Colon (tissue), 2 donors: ENCODE data around the gene HS6ST1.

ENCODE experiments used
- FAIRE-seq: peaks from 2 replicates; lab custom pipeline; 2012; peaks lifted over from hg19 to GRCh38; lab: Jason Lieb, UNC
- donor health status: control.
- donor health status: control.

The HS6ST1 gene

GRCh38 chr2:128348701-128349100 is 30.0 kb upstream of the HS6ST1 start:
- FAIRE-seq = no peak

- FAIRE-seq = no peak
These were observed 29.3 kb upstream of the HS6ST1 start for GRCh38 chr2:128347701-128348539.

GRCh38 chr2:128347171-128347558 is 28.5 kb upstream of the HS6ST1 start:
- FAIRE-seq = no peak

- no peak for FAIRE-seq
These were observed 27.9 kb upstream of the HS6ST1 start for GRCh38 chr2:128346291-128347170.

- no peak for FAIRE-seq
These were observed 26.9 kb upstream of the HS6ST1 start for GRCh38 chr2:128345436-128346165.

DNA sequence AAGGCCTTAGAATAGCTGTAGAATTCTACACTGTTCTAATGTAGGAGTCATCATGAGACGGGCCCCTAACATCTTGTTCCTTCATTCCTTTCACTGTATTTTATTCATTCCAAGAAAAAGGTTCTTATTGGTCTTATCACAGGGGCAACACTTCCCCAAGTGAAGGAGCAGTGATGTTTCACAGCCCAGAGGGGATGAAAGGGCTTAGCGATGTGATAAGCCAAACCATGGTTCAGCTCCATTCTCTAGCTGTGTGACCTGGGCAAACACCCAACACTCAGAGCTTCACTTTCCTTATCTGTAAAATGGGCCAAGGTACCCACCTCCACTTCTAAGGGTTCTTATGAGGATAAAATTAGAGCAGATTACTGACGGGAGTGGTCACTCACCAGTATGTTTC is 25.4 kb upstream of the HS6ST1 start:
- FAIRE-seq = no peak

DNA sequence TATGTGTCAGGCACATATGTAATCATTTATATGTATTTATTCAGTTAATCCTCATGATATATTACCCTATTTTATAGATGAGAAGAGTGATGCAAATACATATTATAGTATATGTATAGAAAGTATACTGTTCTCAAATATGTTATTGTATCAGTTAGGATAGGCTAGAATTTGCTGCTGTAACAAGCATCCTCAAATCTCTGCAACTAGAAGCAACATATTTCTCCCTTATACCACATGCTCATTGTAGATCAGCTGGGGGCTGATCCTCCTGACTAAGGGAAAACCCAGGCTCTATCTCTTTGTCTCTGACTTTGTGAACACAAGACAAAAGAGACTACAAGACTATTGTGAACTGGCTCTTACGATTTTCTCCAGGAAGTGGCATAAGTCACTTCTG is 24.8 kb upstream of the HS6ST1 start:
- no peak for FAIRE-seq

DNA sequence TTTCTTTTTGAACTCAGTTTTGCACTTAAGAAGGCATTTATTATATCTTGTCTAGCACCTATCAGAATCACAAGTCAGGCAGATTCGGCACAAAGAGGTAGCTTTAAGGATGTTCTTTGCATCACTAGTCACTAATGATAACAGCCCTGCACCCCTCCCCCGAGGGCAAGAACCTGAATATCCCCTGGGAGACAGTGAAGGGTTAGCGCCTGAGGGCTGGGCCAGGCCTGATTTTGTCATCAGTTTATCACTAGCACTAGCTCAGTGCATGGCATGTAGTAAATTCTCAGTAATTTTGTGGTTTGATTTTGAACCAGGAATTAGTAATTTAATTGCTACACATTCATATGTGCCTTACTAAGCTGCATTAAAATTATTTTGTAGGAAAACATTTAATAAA is 23.9 kb upstream of the HS6ST1 start:
- no peak for FAIRE-seq

- no peak for FAIRE-seq
These were observed 23.0 kb upstream of the HS6ST1 start for GRCh38 chr2:128341621-128342020.

DNA sequence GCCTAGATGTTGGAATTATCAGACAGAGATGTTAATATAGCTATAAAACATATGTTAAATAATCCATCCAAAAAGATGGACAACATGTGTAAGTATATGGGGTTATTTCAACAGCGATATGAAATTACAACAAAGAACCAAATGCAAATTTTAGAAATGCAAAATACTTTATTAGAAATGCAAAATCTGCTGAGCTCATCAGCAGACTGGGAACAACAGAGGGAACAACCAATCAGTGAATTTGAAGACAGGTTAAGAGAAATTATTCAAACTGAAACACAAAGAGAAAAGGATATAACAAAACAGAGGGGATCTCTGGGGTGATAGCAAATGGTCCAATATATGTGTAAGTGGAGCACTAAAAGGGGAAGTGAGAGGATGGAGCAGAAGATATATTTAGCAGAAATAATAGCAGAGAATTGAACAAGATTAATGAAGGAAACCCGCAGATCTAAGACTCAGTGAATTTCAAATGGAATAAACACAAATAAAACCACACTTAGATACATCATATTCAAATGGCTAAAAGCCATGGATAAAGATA is 13.5 kb upstream of the HS6ST1 start:
- no peak for FAIRE-seq

DNA sequence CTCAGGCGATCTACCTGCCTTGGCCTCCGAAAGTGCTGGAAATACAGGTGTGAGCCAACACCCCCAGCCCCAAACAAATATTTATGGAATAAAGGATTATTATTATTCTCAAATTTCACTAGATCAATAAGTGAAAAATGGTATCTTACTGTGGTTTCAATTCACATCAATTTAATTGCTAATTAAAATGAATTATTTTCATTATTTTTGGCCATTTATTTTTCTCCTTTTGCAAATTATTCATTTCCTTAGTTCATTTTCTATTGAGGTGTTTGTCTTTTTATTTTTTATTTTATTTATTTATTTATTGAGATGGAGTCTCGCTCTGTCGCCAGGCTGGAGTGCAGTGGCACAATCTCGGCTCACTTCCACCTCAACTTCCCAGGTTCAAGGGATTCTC is 11.9 kb upstream of the HS6ST1 start:
- FAIRE-seq = no peak

DNA sequence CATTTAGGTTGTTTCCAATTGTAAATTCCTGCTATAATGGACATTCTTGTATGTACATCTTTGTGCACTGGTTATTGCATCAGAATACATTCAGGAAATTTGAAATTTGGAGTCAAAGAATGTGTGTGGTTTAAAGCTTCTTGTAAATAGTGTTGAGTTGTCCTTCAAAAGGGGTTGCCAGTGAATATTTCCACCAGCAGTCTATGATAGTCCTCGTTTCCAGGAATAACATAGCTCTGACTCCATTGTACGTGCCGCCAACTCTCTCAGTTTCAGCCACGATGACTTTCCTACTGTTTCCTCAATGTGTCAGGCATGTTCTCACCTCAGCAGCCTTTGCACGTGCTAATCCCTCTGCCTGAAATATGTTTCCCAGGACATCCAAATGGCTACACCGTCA is 10.9 kb upstream of the HS6ST1 start:
- FAIRE-seq = no peak

- no peak for FAIRE-seq
These were observed 8.7 kb upstream of the HS6ST1 start for GRCh38 chr2:128327180-128327964.

- no peak for FAIRE-seq
These were observed 7.7 kb upstream of the HS6ST1 start for GRCh38 chr2:128326346-128326745.

- FAIRE-seq = no peak
These were observed 7.0 kb upstream of the HS6ST1 start for GRCh38 chr2:128325611-128326181.

DNA sequence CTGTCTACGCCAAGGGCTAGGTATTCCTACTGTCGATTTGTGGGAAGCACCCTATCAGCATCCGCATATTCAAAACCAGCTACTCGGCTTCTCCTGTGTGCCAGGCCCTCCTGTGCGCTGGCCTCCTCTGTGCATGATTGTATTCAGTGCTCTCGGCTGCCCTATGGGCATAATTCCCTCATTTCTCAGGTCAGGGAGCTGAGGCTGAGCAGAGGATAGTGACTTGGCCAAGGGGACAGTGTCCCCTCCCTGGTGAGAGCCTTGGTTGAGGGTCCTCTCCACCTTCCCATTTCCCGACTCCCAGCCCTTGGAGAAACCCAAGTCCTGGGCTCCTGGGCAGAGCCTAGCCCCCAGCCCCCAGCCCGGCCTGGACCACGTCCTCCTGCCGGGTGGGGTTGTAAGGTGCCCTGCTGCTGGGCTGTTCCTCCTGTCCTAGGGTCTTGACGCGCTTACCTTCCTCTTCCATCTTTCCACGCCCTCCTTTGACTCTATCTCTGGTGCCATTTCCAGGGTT is 6.3 kb upstream of the HS6ST1 start:
- no peak for FAIRE-seq

GRCh38 chr2:128324008-128324896 is 5.6 kb upstream of the HS6ST1 start:
- FAIRE-seq = no peak

DNA sequence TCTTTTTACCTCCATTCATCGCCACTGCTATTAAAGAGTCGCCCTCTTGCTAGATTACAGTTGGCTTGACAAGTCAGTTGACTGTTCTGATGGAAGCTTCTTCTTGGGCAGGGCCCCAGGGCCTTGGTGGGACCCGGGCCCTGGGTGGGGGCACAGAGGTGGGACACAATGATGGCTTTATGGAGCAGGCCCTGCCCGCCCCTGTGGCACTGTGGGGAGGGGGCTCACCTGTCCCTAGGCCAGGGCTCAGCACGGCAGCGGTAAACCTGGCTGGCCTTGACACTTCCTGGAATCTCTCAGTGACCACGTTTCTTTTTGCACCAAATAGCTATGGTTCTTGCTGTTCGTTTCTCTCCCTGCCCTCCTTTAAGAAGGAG is 4.9 kb upstream of the HS6ST1 start:
- no peak for FAIRE-seq

GRCh38 chr2:128322715-128323554 is 4.3 kb upstream of the HS6ST1 start:
- FAIRE-seq = no peak
